Endodermal cell (in vitro differentiated cells): ENCODE data around the gene CDK7. TPM values are rescaled to one million over a fixed set of nuclear protein-coding genes. Genes with fewer than 3 reads are reported as not detected.
"Not testable (repeated sequence)": the region's sequence is repeated elsewhere in the genome, so short reads cannot be mapped to it uniquely, and the experiment has no call there.

Experiments used
- DNase-seq: peaks from one replicate; pipeline ENCODE4 v3.0.0-alpha.2; 2017
- H3K27ac ChIP-seq: 2 replicates; pipeline ENCODE4 v1.5.1; 2013; ENCODE audit warnings: mild to moderate bottlenecking, low read depth, low read length, moderate library complexity
- H3K27me3 ChIP-seq: 2 replicates; pipeline ENCODE4 v1.6.1; 2013; ENCODE audit warnings: mild to moderate bottlenecking, low read length, moderate library complexity; ENCODE audit not compliant: insufficient read depth, control insufficient read depth, poor library complexity, severe bottlenecking
- H3K36me3 ChIP-seq: 2 replicates; pipeline ENCODE4 v1.7.0; 2013; ENCODE audit warnings: mild to moderate bottlenecking, low read length, moderate library complexity; ENCODE audit not compliant: control insufficient read depth, insufficient read depth
- H3K4me1 ChIP-seq: one replicate; pipeline ENCODE4 v1.7.0; 2013; ENCODE audit warnings: low read length; ENCODE audit not compliant: control insufficient read depth, insufficient read depth
- H3K4me3 ChIP-seq: 2 replicates; pipeline ENCODE4 v1.5.1; 2013; ENCODE audit warnings: mild to moderate bottlenecking, low read length, moderate library complexity
- H3K9ac ChIP-seq: 2 replicates; pipeline ENCODE4 v1.6.1; 2013; ENCODE audit warnings: mild to moderate bottlenecking, low read length, moderate library complexity; ENCODE audit not compliant: poor library complexity, severe bottlenecking; ENCODE audit errors: extremely low read depth
- H3K9me3 ChIP-seq: 2 replicates; pipeline ENCODE4 v1.6.1; 2013; ENCODE audit warnings: mild to moderate bottlenecking, low read length, moderate library complexity; ENCODE audit not compliant: control insufficient read depth
- H3K27ac Mint-ChIP-seq: 2 replicates; pipeline ENCODE4 v1.8.0; 2020; ENCODE audit warnings: mixed read lengths
- H3K27me3 Mint-ChIP-seq: 2 replicates; pipeline ENCODE4 v1.8.0; 2021; ENCODE audit warnings: mild to moderate bottlenecking, mixed read lengths; ENCODE audit not compliant: insufficient read depth
- H3K36me3 Mint-ChIP-seq: 2 replicates; pipeline ENCODE4 v1.8.0; 2020; ENCODE audit warnings: low read depth, mixed read lengths
- H3K4me1 Mint-ChIP-seq: 2 replicates; pipeline ENCODE4 v1.8.0; 2020; ENCODE audit warnings: mixed read lengths
- H3K4me3 Mint-ChIP-seq: 2 replicates; pipeline ENCODE4 v1.8.0; 2020; ENCODE audit warnings: mild to moderate bottlenecking, moderate library complexity, mixed read lengths
- H3K9me3 Mint-ChIP-seq: 2 replicates; pipeline ENCODE4 v1.8.0; 2020; ENCODE audit warnings: mild to moderate bottlenecking, mixed read lengths
- WGBS, 2 experiments: methylation state at CpG; one replicate each; pipeline versions ENCODE4 v1.1.5 to v1.1.7; 2013; ENCODE audit warnings: missing lambda C conversion rate in 2 of 2, mixed read lengths in 1 of 2; ENCODE audit not compliant: insufficient coverage in 1 of 2, insufficient read length in 1 of 2; 5-methylcytosine and 5-hydroxymethylcytosine counted together
- total RNA-seq, 2 donors: library from RNA; stranded (reverse); fragmentation: NEBNext Ultra II Directional in 1 of 2; extraction: Animal tissue kit (Norgen Biotek cat#: 25700) in 1 of 2; gene quantifications; 2 replicates in 1 of 2; 3 replicates in 1 of 2; pipeline ENCODE4 v1.2.1, GENCODE V29; 2021
- TF ChIP-seq, protein P1 (sequence below): fragments of 200-600 bp; sonication (generic); conservative IDR thresholded peaks from 2 replicates; pipeline ENCODE4 v1.5.0; 2021; ENCODE audit warnings: antibody characterized with exemption, mild to moderate bottlenecking

CDK7 gene
- total RNA-seq, 2 donors from 2014 or later: 49.7 to 52.0 TPM

- H3K36me3 ChIP-seq: peaks cover 28% of the 10 kb centered on the region
- no peaks in the 10 kb centered on the region for H3K4me1 ChIP-seq
- H3K9me3 ChIP-seq: no peaks in the 10 kb centered on the region
- H3K4me3 ChIP-seq: no peak overlapping the region
- peaks cover 15% of the 10 kb centered on the region for H3K36me3 Mint-ChIP-seq
- H3K4me1 Mint-ChIP-seq: peaks cover 15% of the 10 kb centered on the region
- no peaks in the 10 kb centered on the region for H3K27me3 ChIP-seq
- no peak overlapping the region for H3K27ac Mint-ChIP-seq
- H3K9me3 Mint-ChIP-seq: no peaks in the 10 kb centered on the region
- H3K9ac ChIP-seq: no peak overlapping the region
- 98 to 100% methylated on average over 1 to 2 of the region's 2 CpGs for WGBS, 2 experiments
- TF ChIP-seq, protein P1, sequence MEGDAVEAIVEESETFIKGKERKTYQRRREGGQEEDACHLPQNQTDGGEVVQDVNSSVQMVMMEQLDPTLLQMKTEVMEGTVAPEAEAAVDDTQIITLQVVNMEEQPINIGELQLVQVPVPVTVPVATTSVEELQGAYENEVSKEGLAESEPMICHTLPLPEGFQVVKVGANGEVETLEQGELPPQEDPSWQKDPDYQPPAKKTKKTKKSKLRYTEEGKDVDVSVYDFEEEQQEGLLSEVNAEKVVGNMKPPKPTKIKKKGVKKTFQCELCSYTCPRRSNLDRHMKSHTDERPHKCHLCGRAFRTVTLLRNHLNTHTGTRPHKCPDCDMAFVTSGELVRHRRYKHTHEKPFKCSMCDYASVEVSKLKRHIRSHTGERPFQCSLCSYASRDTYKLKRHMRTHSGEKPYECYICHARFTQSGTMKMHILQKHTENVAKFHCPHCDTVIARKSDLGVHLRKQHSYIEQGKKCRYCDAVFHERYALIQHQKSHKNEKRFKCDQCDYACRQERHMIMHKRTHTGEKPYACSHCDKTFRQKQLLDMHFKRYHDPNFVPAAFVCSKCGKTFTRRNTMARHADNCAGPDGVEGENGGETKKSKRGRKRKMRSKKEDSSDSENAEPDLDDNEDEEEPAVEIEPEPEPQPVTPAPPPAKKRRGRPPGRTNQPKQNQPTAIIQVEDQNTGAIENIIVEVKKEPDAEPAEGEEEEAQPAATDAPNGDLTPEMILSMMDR: no peak
- no peak overlapping the region for H3K4me3 Mint-ChIP-seq
- H3K27ac ChIP-seq: no peak overlapping the region
- no peaks in the 10 kb centered on the region for H3K27me3 Mint-ChIP-seq
- DNase-seq: no peak
These were observed 2.8 kb upstream of the CDK7 start for GRCh38 chr5:69231851-69232250.

DNA sequence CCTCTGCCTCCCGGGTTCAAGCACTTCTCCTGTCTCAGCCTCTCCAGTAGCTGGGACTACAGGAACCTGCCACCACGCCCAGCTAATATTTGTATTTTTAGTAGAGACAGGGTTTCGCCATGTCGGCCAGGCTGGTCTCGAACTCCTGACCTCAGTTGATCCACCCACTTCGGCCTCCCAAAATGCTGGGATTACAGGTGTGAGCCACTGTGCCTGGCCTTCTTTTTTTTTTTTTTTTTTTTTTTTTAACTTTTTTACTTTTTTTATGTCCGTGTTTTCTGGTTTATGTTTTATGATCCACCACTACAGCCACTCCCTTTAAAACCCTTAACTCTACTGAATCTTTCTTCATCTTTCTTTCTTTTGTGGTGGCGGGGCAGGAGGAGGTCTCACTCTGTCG, 2.0 kb downstream of the CDK7 start:
- not testable (repeated sequence) for H3K9me3 Mint-ChIP-seq, H3K9me3 ChIP-seq, H3K9ac ChIP-seq, H3K27me3 ChIP-seq, H3K4me1 ChIP-seq, DNase-seq, H3K27ac ChIP-seq, H3K27me3 Mint-ChIP-seq
- H3K36me3 ChIP-seq: peaks cover 45% of the 10 kb centered on the region
- H3K4me3 ChIP-seq: peak overlapping the region; percentile 16
- peaks cover 19% of the 10 kb centered on the region for H3K4me1 Mint-ChIP-seq
- peak overlapping the region; percentile 23 for H3K27ac Mint-ChIP-seq
- peaks cover 45% of the 10 kb centered on the region for H3K36me3 Mint-ChIP-seq
- 93% methylated on average over 6 to 9 of the region's 9 CpGs for WGBS, 2 experiments
- peak overlapping the region; percentile 76 for H3K4me3 Mint-ChIP-seq

- peaks cover 17% of the 10 kb centered on the region for H3K4me1 Mint-ChIP-seq
- Histone ChIP-seq H3K9ac (no peak overlapping the region), H3K4me3 (peak overlapping the region; percentile 16), H3K9me3 (peaks cover 12% of the 10 kb centered on the region), H3K27me3 (no peaks in the 10 kb centered on the region), H3K36me3 (peaks cover 54% of the 10 kb centered on the region), H3K4me1 (no peaks in the 10 kb centered on the region), H3K27ac (no peak overlapping the region)
- DNase-seq: no peak
- no peaks in the 10 kb centered on the region for H3K27me3 Mint-ChIP-seq
- TF ChIP-seq, protein P1: no peak
- H3K36me3 Mint-ChIP-seq: peaks cover 53% of the 10 kb centered on the region
- WGBS, 2 experiments: 78% methylated on average over 2 of the region's 3 CpGs; no CpG with 5 or more reads in 1 of the 2 experiments
- H3K9me3 Mint-ChIP-seq: peaks cover 13% of the 10 kb centered on the region
- no peak overlapping the region for H3K4me3 Mint-ChIP-seq
- no peak overlapping the region for H3K27ac Mint-ChIP-seq
These were observed 3.2 kb downstream of the CDK7 start for GRCh38 chr5:69237877-69238276.

- no peak overlapping the region for H3K9ac ChIP-seq
- Mint-ChIP-seq H3K4me3 (no peak overlapping the region), H3K27ac (no peak overlapping the region)
These were observed 4.1 kb downstream of the CDK7 start for GRCh38 chr5:69238760-69239251.

More at GRCh38 chr5:69238760-69239251, 4.1 kb downstream of the CDK7 start:
- Histone ChIP-seq H3K4me3 (no peak overlapping the region), H3K27ac (no peak overlapping the region), H3K9me3 (peaks cover 12% of the 10 kb centered on the region), H3K4me1 (no peaks in the 10 kb centered on the region), H3K27me3 (no peaks in the 10 kb centered on the region), H3K36me3 (peaks cover 61% of the 10 kb centered on the region)
- H3K36me3 Mint-ChIP-seq: peaks cover 58% of the 10 kb centered on the region
- TF ChIP-seq, protein P1: no peak
- no peaks in the 10 kb centered on the region for H3K27me3 Mint-ChIP-seq
- H3K4me1 Mint-ChIP-seq: peaks cover 11% of the 10 kb centered on the region
- no peak for DNase-seq
- 94 to 95% methylated on average over 5 to 6 of the region's 6 CpGs for WGBS, 2 experiments
- peaks cover 13% of the 10 kb centered on the region for H3K9me3 Mint-ChIP-seq
